Superior temporal gyrus (tissue), 1 donor: Measurements from ENCODE around the gene MLLT1.

Source experiments
- DNase-seq: peaks from one replicate; pipeline ENCODE4 v3.0.0-alpha.2; 2016; ENCODE audit errors: extremely low spot score

Gene MLLT1

GRCh38 chr19:6274756-6275155, 5.0 kb downstream of the MLLT1 start:
- no peak for DNase-seq

DNA sequence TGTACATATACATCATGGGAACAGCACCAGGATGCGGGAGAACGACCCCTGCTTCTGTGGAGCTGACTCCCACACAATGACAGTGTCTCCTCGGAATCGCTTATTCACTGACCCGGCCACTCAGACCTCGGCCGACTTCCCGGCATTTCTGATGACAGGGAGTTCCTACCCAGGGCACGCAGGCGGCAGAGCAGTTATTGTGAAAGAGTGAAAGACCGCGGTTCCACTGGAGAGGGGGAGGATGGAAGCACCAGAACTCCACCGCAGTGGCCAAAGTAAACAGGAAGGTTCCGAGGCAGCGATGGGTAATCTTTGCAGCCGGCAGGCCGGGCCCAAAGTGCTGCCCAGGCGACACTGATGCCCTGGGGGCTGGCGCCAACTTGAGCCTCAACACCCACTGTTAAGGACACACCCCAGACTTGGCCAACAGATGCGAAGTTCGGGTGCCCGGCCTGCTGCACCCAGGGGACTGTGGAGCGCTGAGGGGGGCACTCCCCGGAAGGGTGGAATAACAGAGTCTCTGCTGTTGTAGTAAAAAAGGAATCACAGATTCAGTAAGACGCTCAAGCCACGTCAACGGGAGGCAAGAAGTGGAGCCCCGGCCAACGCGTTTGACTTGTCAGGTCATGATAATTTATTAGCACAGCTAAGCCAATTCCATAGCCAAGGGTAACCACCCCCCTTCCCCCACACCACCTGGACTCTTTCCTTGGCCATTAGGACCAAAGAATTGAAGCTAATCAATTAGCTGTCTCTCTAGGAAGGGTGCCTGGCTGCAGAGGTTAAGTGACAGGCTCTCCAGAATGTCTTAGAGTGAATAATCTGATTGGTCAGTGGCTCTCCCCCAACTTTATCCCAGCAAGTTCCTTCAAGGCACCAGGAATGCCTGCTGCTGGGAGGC, 5.8 kb downstream of the MLLT1 start:
- peak; percentile 32 for DNase-seq

GRCh38 chr19:6272913-6273600, 6.7 kb downstream of the MLLT1 start:
- DNase-seq, result no peak

GRCh38 chr19:6272411-6272791, 7.4 kb downstream of the MLLT1 start:
- DNase-seq, result no peak

DNA sequence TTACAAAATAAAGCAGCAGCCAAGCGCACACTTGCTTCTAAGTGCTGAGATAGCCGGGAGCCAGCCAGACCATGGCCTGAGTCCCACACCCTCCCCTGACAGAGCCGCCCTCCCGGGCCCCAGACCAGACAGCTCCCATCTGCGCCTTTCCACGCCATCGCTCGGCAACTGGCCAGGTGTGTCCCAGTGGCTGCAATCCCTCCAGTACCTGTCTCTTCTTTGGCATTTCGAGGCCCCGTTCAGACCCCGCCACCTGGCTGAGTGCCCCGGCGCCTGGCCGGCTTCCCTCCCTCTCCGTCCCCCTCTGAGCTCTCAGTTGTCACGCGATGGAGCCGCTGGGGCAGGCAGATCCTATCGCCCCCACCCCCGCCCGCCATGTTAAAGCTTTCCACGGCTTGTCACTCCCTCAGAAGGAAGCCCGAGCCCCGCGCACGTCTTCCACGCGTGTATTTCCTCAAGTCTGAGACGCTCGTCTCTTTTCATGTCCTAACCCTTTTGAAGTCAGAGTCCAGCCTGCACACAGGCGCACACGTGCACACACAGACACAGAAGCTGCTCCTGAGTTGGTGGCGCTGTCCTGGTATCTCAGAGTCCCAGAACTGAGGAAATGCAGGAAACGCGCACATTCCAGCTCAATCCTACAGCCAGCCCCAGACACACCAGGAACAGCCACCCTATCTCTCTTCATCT, 7.9 kb downstream of the MLLT1 start:
- peak; percentile 69 for DNase-seq

DNA sequence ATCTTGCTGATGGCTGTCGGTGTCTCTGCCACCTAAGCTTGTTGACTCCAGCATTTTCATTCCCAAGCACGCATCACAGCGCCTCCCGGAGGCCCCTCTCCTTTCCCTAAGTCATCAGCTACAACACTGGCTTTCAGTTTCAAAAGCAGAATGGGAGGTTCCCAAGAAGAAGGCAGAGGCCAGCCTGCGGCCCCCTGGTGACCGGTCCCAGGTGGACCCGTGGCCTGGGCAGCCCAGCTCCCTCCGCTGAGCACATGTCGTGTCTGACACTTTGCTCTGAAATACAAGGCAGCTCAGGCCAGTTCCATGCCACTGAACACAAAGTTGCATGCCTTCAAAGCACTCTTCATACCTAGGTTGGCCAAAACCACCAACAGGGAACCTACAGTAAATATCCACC, 8.5 kb downstream of the MLLT1 start:
- DNase-seq, result no peak

- no peak for DNase-seq
Observed at GRCh38 chr19:6270822-6271221, 9.0 kb downstream of the MLLT1 start.

DNA sequence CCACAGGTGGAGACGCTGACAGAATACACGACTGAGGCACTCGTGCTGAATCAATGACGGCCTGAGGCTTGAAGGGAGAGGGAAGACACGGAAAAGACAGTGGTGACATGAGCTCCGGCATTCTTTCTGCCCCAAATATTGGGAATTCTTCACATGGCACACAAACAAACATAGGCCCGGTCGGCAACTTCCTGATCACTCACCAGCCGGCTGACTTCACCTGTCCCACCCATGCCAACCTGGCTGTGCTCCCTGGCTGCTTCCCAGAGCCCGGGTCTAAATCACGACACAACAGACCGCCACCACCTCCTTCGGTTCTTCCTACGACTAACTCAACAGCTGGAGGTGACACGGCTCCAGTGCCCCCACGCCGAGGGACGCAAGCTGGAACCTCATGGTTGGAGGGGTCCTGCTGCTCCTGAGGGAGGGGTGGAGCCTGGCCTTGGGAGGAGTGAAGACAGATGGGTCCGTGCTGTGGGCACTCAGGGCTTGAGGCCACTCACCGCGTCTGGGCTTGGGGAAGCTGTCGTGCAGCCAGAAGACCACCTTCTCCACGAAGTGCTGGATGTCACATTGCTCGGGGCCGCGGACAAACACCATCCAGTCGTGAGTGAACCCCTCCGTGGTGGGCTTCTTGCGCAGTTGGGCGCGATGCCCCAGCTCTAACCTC, 9.6 kb downstream of the MLLT1 start:
- DNase-seq, result no peak

DNA sequence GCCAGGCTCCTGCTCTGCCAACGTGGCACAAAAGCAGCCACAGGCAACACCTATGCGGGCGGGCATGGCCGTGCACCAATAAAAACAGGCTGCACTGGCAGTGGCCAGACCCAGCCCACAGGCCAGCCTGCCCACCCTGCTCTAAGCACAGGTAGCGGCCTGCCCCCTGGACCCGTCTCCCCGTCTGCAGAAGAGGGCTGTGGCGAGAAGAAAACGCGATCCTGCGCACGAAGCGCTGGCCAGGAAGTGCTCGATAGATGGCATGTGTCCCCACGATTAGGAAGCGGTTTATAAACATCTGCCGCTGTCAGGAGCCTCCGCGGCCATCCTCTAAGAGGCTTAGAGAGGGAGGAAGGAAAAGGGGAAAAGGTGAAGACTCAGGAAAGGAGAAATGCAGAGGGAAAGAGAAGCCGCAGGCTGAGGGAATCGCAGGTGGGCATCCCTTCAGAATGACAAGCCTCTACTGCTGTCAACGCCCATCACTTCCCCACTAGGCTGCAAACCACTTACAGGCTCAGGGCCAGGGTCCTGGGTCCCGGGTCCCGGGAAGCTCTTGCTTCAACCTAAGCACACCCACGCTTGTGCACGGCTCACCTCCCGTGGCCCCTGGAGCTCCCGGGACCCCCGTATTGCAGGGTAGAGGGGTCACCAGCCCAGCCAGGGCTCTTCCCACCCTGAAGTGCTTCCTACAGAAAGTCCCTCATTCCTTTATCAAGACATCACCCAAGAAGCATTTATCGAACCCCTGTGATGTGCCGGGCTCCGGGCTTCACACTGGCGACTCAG, 10.5 kb downstream of the MLLT1 start:
- DNase-seq, result no peak

GRCh38 chr19:6268382-6268771, 11.4 kb downstream of the MLLT1 start:
- DNase-seq, result no peak

GRCh38 chr19:6267552-6268381, 12.0 kb downstream of the MLLT1 start:
- DNase-seq, result peak; percentile 47

- DNase-seq, result no peak
Observed at GRCh38 chr19:6264803-6265202, 15.0 kb downstream of the MLLT1 start.

GRCh38 chr19:6263735-6264444, 15.9 kb downstream of the MLLT1 start:
- DNase-seq, result no peak

DNA sequence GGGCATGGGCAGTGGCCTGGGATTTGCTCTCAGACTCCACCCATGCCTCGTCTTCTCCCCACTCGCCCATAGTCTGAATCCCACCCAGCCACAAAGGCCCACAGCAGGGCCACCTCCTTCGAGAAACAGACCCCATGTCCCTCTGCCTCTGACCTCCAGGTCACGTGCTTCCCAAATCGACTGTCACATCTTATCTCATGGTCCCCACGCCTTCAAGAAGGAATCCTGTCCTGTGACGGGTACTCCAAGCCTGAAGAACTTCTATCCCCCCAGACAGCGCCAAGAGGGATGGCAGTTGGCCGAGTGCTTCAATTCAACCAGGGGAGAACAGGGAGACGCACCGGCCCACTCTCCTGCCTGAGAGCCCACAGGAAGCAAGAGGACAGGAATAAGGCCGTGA, 16.5 kb downstream of the MLLT1 start:
- DNase-seq, result no peak

DNA sequence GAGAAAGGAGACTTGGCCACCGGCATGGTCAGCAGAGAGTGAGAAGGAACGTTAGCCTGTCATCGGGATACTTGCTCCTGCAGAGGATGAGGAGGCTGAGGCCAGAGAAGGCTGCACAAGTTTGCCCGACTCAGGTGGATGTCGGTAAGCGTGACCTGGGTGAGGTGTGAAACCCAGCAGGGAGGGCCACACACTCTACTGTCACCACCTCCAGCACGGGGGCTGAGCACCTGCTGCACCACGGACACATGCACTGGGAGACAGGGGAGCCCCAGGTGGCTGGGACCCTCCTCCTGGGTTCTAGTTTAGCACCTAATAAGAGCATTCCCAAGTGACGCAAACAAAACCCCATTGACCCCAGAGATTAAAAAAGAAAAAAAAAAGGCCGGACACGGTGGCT, 17.3 kb downstream of the MLLT1 start:
- DNase-seq, result no peak

DNA sequence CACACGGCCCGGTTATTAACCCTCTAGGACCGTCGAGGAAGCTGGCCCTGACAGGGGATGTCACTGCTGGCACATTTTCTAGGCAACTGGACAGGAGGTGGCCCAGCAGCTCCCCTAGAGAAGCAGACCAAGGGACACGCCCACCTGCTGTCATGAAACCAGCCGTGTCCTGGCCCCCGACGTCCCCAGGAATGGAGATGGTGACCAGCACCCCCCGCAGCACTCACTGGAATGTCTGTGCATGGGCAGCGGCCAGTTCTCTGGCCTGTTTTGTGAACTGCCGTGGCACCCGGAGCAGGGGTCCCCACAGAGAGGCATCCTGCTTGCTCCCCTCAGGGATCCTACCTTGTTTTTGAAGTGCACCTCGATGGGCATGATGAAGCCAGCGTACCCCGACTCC, 17.9 kb downstream of the MLLT1 start:
- DNase-seq, result no peak

- DNase-seq, result no peak
Observed at GRCh38 chr19:6260912-6261650, 18.7 kb downstream of the MLLT1 start.

DNA sequence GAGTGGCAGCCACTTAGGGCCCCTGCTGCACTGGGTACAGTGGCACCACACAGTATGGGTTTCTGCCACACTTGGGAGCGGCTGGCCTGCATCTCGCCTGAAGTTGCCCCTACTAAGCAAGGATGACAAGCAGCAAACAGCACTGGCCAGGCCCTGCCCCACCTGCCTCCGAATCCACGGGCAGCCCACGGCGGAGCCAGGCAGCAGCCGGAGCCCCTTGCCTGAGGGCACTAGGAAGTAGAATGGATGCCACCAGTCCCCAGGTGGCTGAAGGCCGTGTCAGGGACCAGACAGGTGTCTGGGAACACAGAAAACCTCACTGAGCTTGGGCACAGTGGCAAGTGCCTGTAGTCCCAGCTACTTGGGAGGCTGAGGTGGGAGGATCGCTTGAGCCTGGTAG, 19.4 kb downstream of the MLLT1 start:
- no peak for DNase-seq

DNA sequence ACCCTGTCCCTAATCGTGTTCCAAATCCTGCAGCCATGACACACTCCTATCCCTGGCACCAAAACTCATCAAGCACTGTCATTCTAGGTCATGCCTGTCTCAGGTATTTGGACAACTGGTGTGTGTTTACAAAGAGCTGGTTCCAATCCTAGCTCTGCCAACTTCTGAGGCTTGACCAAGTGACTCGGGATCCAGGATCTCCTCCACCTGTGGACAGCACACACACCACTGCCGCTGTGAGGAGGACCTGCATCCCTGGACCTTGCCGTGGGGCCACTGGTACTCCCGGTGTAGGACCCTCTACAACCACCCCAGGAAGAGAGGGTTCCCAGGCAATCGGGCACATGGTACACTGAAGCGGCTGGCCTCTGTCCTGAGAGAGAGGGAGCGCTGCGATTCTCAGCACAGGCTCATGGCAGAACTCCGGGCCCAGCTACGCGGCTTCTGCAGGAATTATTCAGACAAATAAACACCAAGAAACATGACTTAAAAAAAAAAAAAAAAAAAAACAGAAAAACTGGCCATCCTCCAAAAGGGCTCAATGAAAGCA, 20.4 kb downstream of the MLLT1 start:
- DNase-seq, result no peak
